Caki2 (cell line): Measurements from ENCODE around the gene DRAXIN. TPM values are rescaled to one million over a fixed set of nuclear protein-coding genes. Genes with fewer than 3 reads are reported as not detected.

Experiments used
- DNase-seq: peaks from one replicate; pipeline ENCODE4 v3.0.0-alpha.2; 2015; ENCODE audit warnings: low read depth
- in situ Hi-C: cut with HindIII; loops from 2 replicates; pipeline ENCODE4 v1.10.0; 2016; ENCODE audit warnings: low sequenced_read_pairs, low pct_unique_long_range_greater_than_20kb, mixed read lengths
- total RNA-seq: library from RNA; depleted of rRNA; stranded (reverse); fragments of >200 nt; shearing (Covaris generic); gene quantifications from 2 replicates; pipeline ENCODE4 v1.2.3, GENCODE V29; 2014; ENCODE audit warnings: low replicate concordance

Gene DRAXIN
- total RNA-seq, 1 experiment from 2014 or later = not detected

GRCh38 chr1:11680270-11681070, 11.0 kb upstream of the DRAXIN start:
- in situ Hi-C loops = no loop called here
- DNase-seq = peak; percentile 44

DNA sequence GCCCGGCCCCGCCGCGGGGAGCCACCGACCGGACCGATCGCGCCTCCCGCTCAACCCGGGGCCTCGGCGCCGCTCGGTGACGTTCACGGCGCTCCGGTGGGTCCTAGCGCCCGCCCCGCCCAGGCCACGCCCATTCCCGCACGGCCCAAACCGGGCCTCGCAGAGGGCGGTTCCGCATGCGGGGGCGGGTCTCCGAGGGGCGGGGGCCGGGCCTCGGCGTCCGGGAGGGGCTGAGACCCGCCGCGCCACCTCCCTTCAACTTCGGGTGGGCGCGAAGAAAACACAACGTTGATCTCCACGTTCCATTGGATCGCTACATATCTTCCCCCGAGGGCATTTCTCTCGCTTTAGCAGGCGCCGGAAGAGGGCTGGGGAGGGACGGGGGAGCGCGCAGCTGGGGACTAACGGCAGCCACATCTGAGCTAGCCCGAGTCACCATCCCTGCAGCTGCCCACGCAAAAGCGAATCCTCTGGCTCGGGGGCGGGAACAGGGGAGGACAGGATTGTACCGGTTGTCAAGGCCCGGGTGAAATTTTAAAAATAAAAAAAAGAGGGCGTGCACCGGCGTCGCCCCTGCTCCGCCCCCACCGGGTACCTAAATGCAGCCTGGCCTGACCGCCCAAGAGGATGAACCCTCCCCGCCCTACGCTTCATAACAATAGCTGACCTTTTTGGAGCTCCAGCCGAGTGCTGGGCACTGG, 10.3 kb upstream of the DRAXIN start, which contains the start of gene MAD2L2:
Gene MAD2L2, minus strand, starts transcription at position 78 of the 701 bp plus-strand sequence. CDS start 547 bp downstream, outside the sequence.
- in situ Hi-C loops = no loop called here
- peak; percentile 66 for DNase-seq

DNA sequence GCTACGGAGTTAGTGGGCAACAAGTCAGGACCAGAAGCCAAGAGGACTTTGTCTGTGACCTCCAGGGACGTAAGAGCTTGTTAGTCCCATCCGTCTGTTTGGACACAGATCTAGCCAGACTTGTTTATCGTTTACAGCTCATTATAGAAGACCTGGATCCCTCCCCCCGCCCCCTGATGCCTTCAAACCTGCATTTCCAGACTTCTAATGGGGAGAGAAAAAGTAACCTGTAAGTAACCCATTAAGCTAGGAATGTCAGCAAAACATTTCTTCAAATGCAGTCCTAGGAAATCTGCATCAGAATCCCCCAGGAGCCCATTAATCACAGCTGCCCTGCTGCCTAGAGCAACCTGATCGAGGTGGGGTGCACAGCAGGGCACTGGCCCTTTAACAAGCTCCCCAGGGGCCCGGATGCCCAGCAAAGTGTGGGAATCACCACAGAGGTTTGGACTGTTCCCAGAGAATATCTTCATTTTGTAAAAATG, 9.2 kb upstream of the DRAXIN start:
- in situ Hi-C loops = no loop called here
- no peak for DNase-seq

- in situ Hi-C loops = no loop called here
Measured at GRCh38 chr1:11682799-11683198, 8.7 kb upstream of the DRAXIN start.

GRCh38 chr1:11684070-11684469, 7.4 kb upstream of the DRAXIN start:
- DNase-seq = no peak
- in situ Hi-C loops = no loop called here

More at GRCh38 chr1:11682799-11683198, 8.7 kb upstream of the DRAXIN start:
- DNase-seq = no peak

- in situ Hi-C loops = no loop called here
- no peak for DNase-seq
Measured at GRCh38 chr1:11685210-11685752, 6.2 kb upstream of the DRAXIN start.

- DNase-seq = no peak
- in situ Hi-C loops = no loop called here
Measured at GRCh38 chr1:11688506-11688905, 3.0 kb upstream of the DRAXIN start.

- DNase-seq = no peak
- in situ Hi-C loops = no loop called here
Measured at GRCh38 chr1:11690397-11691301, 861 bp upstream of the DRAXIN start.

GRCh38 chr1:11691928-11692711, 610 bp downstream of the DRAXIN start:
- DNase-seq = no peak
- in situ Hi-C loops = no loop called here

DNA sequence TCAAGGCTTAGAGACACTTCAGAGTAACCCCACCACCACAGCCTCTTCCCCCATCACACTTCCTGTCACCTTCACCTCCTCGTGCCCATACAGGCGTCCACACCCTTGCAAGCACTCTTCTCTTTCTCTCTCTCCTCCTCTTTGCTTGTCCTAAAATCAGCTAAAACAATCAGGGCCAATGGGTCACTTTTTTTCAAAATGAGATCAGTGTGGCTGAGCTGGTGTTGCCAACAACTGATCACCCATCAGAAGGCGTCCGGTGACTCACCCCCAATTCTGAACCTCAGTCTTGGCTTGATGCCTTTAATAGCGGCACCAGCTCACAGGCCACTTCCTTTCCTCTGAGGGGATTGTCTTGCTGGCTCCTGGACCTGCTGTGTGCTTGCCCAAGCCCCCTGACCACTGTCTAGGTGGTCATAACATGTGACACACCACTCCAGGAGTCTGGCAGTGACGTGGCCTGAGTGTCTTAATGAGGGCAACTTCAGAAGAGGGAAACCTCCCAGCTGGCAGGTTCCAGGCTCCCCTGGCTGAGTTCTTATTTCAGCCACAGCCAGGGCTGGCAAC, 1.6 kb downstream of the DRAXIN start:
- in situ Hi-C loops = no loop called here
- peak; percentile 45 for DNase-seq

GRCh38 chr1:11693917-11694316, 2.4 kb downstream of the DRAXIN start:
- in situ Hi-C loops = no loop called here
- no peak for DNase-seq

DNA sequence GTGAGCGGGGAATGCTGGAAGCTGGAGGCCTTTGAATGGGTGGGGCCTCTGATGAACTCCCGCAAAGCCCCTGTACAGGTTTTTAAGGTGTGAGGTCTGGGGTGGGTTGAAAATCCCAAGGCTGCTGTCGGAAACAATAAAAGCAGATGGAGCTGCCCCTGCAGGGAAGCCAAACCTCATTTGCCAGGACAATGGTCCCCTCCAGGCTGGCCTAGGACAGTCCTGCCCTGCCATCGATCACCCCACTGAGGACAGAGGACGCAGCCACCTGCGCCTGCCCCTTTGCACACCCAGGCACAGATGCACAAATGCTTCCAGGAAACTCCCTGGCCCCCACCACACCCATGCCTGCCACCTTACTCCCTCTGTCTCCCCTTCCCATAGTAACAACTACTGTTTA, 4.4 kb downstream of the DRAXIN start:
- DNase-seq = no peak
- in situ Hi-C loops = no loop called here

- in situ Hi-C loops = no loop called here
Measured at GRCh38 chr1:11697188-11697892, 5.8 kb downstream of the DRAXIN start.

DNA sequence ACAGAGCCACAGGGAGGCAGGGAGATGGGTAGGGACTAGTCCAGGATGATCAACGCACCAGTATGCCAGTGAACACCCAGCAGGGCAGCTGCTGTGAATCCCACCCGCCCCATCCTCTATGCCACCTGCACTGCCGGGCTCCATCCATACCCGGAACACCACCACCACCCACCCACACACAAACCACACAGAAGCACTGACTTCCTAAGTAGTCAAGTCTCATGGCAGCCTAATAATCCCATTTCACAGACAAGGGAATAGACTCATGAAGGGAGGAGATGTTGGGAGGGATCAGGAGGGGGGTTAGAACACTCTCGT, 6.3 kb downstream of the DRAXIN start:
- DNase-seq = no peak
- in situ Hi-C loops = no loop called here

More at GRCh38 chr1:11697188-11697892, 5.8 kb downstream of the DRAXIN start:
- no peak for DNase-seq

- DNase-seq = no peak
- in situ Hi-C loops = no loop called here
Measured at GRCh38 chr1:11700601-11701467, 9.3 kb downstream of the DRAXIN start.

- DNase-seq = no peak
- in situ Hi-C loops = no loop called here
Measured at GRCh38 chr1:11701551-11701961, 10.0 kb downstream of the DRAXIN start.
